SK-N-SH (cell line): Measurements from ENCODE around the gene MYO10. TPM values are rescaled to one million over a fixed set of nuclear protein-coding genes. Genes with fewer than 3 reads are reported as not detected.

Source experiments
- CTCF ChIA-PET: fragments of 300-600, 350-600 bp; formaldehyde crosslinking; extraction: SDS; loops from one replicate; lab custom pipeline; 2021; lab: Yijun Ruan, JAX
- POLR2A ChIA-PET: fragments of 350-600 bp; sonication (Branson Sonifier 250); formaldehyde crosslinking; extraction: SDS; loops from one replicate; lab custom pipeline; 2020; ENCODE audit warnings: antibody characterized with exemption, inconsistent platforms; lab: Yijun Ruan, JAX
- DNase-seq: peaks from one replicate; pipeline ENCODE4 v3.0.0; 2012
- H2AFZ ChIP-seq: fragments of 200-600 bp; sonication (generic); 2 replicates; pipeline ENCODE4 v1.8.1; 2016; ENCODE audit warnings: antibody characterized with exemption, mild to moderate bottlenecking, low read depth
- H3F3A ChIP-seq: fragments of 200-600 bp; sonication (generic); replicated peaks from 2 replicates; pipeline ENCODE3; 2016; ENCODE audit warnings: antibody characterized with exemption, mild to moderate bottlenecking; ENCODE audit not compliant: insufficient read depth
- H3K27ac ChIP-seq, 2 experiments: fragments of 200-500 bp in 1 of 2; fragments of 200-600 bp in 1 of 2; sonication (Bioruptor generic) in 1 of 2; sonication (generic), shearing (Covaris generic) in 1 of 2; 2 replicates each; pipeline versions ENCODE4 v1.5.1 to v1.6.1; 2014 to 2016; ENCODE audit warnings: low read depth in 2 of 2, inconsistent platforms in 1 of 2, low read length in 1 of 2, mild to moderate bottlenecking in 1 of 2, mixed read lengths in 1 of 2
- H3K27me3 ChIP-seq: fragments of 200-600 bp; sonication (generic), shearing (Covaris generic); 2 replicates; pipeline ENCODE4 v1.6.1; 2016; ENCODE audit warnings: mixed run types; ENCODE audit not compliant: insufficient read depth
- H3K36me3 ChIP-seq, 2 experiments: fragments of 200-500 bp in 1 of 2; fragments of 200-600 bp in 1 of 2; sonication (Bioruptor generic) in 1 of 2; sonication (generic) in 1 of 2; replicated peaks in 1 of 2; 2 replicates each; pipeline versions ENCODE3 to v1.5.1; 2014 to 2016; ENCODE audit warnings: low read length in 1 of 2, mild to moderate bottlenecking in 1 of 2; ENCODE audit not compliant: insufficient read depth in 2 of 2, control insufficient read depth in 1 of 2
- H3K4me1 ChIP-seq, 2 experiments: fragments of 200-500 bp in 1 of 2; fragments of 200-600 bp in 1 of 2; sonication (Bioruptor generic) in 1 of 2; sonication (generic), shearing (Covaris generic) in 1 of 2; 2 replicates each; pipeline versions ENCODE4 v1.5.1 to v1.6.1; 2014 to 2016; ENCODE audit warnings: low read depth in 1 of 2, low read length in 1 of 2, mixed run types in 1 of 2; ENCODE audit not compliant: insufficient read depth in 2 of 2, control insufficient read depth in 1 of 2
- H3K4me2 ChIP-seq: fragments of 200-600 bp; sonication (generic), shearing (Covaris generic); 2 replicates; pipeline ENCODE4 v1.6.1; 2017; ENCODE audit warnings: mixed run types
- H3K4me3 ChIP-seq, 2 experiments: fragments of 200-500 bp in 1 of 2; fragments of 200-600 bp in 1 of 2; sonication (Bioruptor generic) in 1 of 2; sonication (generic), shearing (Covaris generic) in 1 of 2; 2 replicates each; pipeline versions ENCODE4 v1.5.1 to v1.8.1; 2014 to 2016; ENCODE audit warnings: low read depth in 2 of 2, inconsistent platforms in 1 of 2, low read length in 1 of 2, mild to moderate bottlenecking in 1 of 2, mixed read lengths in 1 of 2, moderate library complexity in 1 of 2
- H3K79me2 ChIP-seq: fragments of 200-600 bp; sonication (generic); 2 replicates; pipeline ENCODE4 v1.8.1; 2017; ENCODE audit warnings: mild to moderate bottlenecking; ENCODE audit not compliant: insufficient read depth
- H3K9ac ChIP-seq: fragments of 200-600 bp; sonication (generic); 2 replicates; pipeline ENCODE4 v1.6.1; 2017; ENCODE audit warnings: mixed run types
- H3K9me2 ChIP-seq: fragments of 200-600 bp; sonication (generic); 2 replicates; pipeline ENCODE4 v1.6.1; 2017; ENCODE audit warnings: mixed run types
- H3K9me3 ChIP-seq: fragments of 200-600 bp; sonication (generic); 2 replicates; pipeline ENCODE4 v1.6.1; 2017; ENCODE audit warnings: mixed run types, mild to moderate bottlenecking, moderate library complexity
- H4K20me1 ChIP-seq: fragments of 200-600 bp; sonication (generic); 2 replicates; pipeline ENCODE4 v1.6.1; 2017; ENCODE audit warnings: mild to moderate bottlenecking, mixed run types; ENCODE audit not compliant: insufficient read depth
- EP300 ChIP-seq, 2 experiments: IDR thresholded peaks; 2 replicates each; pipeline versions ENCODE4 v1.4.0 to v1.6.1; 2012; ENCODE audit warnings: borderline replicate concordance in 1 of 2, low read depth in 1 of 2, low read length in 1 of 2
- FOXJ3 ChIP-seq: sonication (generic); formaldehyde crosslinking; IDR thresholded peaks from 2 replicates; pipeline ENCODE4 v1.5.1; 2020; ENCODE audit warnings: mild to moderate bottlenecking, missing genetic modification reagents
- JUND ChIP-seq: IDR thresholded peaks from 2 replicates; pipeline ENCODE4 v1.4.0; 2012
- NFIC ChIP-seq: IDR thresholded peaks from 2 replicates; pipeline ENCODE4 v1.4.0; 2012; ENCODE audit warnings: borderline replicate concordance
- NRF1 ChIP-seq: IDR thresholded peaks from 2 replicates; pipeline ENCODE4 v1.6.1; 2012; ENCODE audit warnings: low read depth, mild to moderate bottlenecking, low read length
- SIN3A ChIP-seq: IDR thresholded peaks from 2 replicates; pipeline ENCODE4 v1.6.1; 2012; ENCODE audit warnings: low read depth, mild to moderate bottlenecking, low read length, moderate library complexity, borderline replicate concordance
- TCF12 ChIP-seq: IDR thresholded peaks from 2 replicates; pipeline ENCODE4 v1.4.0; 2012
- USF2 ChIP-seq: fragments of 150-350 bp; IDR thresholded peaks from 2 replicates; pipeline ENCODE4 v1.6.1; 2017; ENCODE audit warnings: antibody characterized with exemption, low read length, low read depth, borderline replicate concordance
- YY1 ChIP-seq: IDR thresholded peaks from 2 replicates; pipeline ENCODE4 v1.4.0; 2012; ENCODE audit warnings: low read depth, mild to moderate bottlenecking
- WGBS: methylation state at CpG from one replicate; pipeline ENCODE4 v1.1.6; 2017; ENCODE audit warnings: low lambda C conversion rate; 5-methylcytosine and 5-hydroxymethylcytosine counted together
- polyA plus RNA-seq, 3 experiments: library from polyadenylated mRNA; depleted of rRNA; stranded (reverse); fragments of >200 nt; gene quantifications; 2 replicates each; pipeline ENCODE4 v1.2.3, GENCODE V29; 2012
- TF ChIP-seq, protein P1 (sequence below): IDR thresholded peaks from 2 replicates; pipeline ENCODE4 v1.6.1; 2012; ENCODE audit warnings: mild to moderate bottlenecking, low read depth, low read length, moderate library complexity
- TF ChIP-seq, protein P2 (sequence below): fragments of 200-600 bp; sonication (generic); IDR thresholded peaks from 2 replicates; pipeline ENCODE4 v1.6.1; 2017; ENCODE audit warnings: antibody characterized with exemption, mild to moderate bottlenecking, moderate library complexity

The MYO10 gene
- polyA plus RNA-seq, 1 of the 3 experiments (the other 2 are of a cell fraction) = 8.1 TPM

GRCh38 chr5:16812911-16813310, 123.2 kb downstream of the MYO10 start:
- no peaks in the 10 kb centered on the region for H3K9me2 ChIP-seq
- H3K36me3 ChIP-seq = peaks cover 0 to 31% of the 10 kb centered on the region in 2 experiments
- H4K20me1 ChIP-seq = peaks cover 99% of the 10 kb centered on the region
- DNase-seq = no peak
- H3K4me2 ChIP-seq = no peak overlapping the region
- no peak overlapping the region for H3K4me3 ChIP-seq
- 75% methylated on average over 4 of the region's 4 CpGs for WGBS
- H3F3A ChIP-seq = peaks cover 3% of the 10 kb centered on the region
- H3K27me3 ChIP-seq = no peaks in the 10 kb centered on the region
- TF ChIP-seq SIN3A (no peak), NRF1 (no peak), NFIC (no peak), FOXJ3 (CRISPR knock-in tag) (no peak), JUND (no peak), YY1 (no peak), USF2 (no peak), TCF12 (no peak), EP300 (IDR thresholded peaks at IDR 0.05; ENCODE audit: borderline replicate concordance in 1 of 2, low read depth in 1 of 2, low read length in 1 of 2) (no peak)
- TF ChIP-seq, protein P1, sequence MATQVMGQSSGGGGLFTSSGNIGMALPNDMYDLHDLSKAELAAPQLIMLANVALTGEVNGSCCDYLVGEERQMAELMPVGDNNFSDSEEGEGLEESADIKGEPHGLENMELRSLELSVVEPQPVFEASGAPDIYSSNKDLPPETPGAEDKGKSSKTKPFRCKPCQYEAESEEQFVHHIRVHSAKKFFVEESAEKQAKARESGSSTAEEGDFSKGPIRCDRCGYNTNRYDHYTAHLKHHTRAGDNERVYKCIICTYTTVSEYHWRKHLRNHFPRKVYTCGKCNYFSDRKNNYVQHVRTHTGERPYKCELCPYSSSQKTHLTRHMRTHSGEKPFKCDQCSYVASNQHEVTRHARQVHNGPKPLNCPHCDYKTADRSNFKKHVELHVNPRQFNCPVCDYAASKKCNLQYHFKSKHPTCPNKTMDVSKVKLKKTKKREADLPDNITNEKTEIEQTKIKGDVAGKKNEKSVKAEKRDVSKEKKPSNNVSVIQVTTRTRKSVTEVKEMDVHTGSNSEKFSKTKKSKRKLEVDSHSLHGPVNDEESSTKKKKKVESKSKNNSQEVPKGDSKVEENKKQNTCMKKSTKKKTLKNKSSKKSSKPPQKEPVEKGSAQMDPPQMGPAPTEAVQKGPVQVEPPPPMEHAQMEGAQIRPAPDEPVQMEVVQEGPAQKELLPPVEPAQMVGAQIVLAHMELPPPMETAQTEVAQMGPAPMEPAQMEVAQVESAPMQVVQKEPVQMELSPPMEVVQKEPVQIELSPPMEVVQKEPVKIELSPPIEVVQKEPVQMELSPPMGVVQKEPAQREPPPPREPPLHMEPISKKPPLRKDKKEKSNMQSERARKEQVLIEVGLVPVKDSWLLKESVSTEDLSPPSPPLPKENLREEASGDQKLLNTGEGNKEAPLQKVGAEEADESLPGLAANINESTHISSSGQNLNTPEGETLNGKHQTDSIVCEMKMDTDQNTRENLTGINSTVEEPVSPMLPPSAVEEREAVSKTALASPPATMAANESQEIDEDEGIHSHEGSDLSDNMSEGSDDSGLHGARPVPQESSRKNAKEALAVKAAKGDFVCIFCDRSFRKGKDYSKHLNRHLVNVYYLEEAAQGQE = no peak
- TF ChIP-seq, protein P2, sequence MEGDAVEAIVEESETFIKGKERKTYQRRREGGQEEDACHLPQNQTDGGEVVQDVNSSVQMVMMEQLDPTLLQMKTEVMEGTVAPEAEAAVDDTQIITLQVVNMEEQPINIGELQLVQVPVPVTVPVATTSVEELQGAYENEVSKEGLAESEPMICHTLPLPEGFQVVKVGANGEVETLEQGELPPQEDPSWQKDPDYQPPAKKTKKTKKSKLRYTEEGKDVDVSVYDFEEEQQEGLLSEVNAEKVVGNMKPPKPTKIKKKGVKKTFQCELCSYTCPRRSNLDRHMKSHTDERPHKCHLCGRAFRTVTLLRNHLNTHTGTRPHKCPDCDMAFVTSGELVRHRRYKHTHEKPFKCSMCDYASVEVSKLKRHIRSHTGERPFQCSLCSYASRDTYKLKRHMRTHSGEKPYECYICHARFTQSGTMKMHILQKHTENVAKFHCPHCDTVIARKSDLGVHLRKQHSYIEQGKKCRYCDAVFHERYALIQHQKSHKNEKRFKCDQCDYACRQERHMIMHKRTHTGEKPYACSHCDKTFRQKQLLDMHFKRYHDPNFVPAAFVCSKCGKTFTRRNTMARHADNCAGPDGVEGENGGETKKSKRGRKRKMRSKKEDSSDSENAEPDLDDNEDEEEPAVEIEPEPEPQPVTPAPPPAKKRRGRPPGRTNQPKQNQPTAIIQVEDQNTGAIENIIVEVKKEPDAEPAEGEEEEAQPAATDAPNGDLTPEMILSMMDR = no peak; the same call in 1 of the 2 replicates
- H3K79me2 ChIP-seq = peaks cover 100% of the 10 kb centered on the region
- POLR2A ChIA-PET = no interaction called here
- H3K4me1 ChIP-seq = peaks cover 0 to 2% of the 10 kb centered on the region in 2 experiments; a peak in 2 of 4 replicates
- H3K9ac ChIP-seq = no peak overlapping the region
- H3K27ac ChIP-seq = peak overlapping the region in 1 of 2 experiments; percentile 20; a peak in 1 of 4 replicates
- H2AFZ ChIP-seq = no peak overlapping the region
- CTCF ChIA-PET = interaction anchor here (0.7 to 2.0 kb wide), 2 partner anchors 68 to 376 kb away, joined by 4 to 5 read pairs; no protein-coding TSS in a partner anchor
- H3K9me3 ChIP-seq = no peaks in the 10 kb centered on the region
